Panc1 (cell line): ENCODE measurements around the gene FIP1L1. TPM values are rescaled to one million over a fixed set of nuclear protein-coding genes. Genes with fewer than 3 reads are reported as not detected.
"Not testable (repeated sequence)": the region's sequence is repeated elsewhere in the genome, so short reads cannot be mapped to it uniquely, and the experiment has no call there.

Experiments
- ATAC-seq: fragments of 200-7000 bp; cut with Tn5 transposase; 2 replicates; pipeline ENCODE4 v1.9.1; 2020; ENCODE audit warnings: mild to moderate bottlenecking, moderate library complexity
- Bru-seq: library from RNA; stranded (reverse); fragments of 400-500 nt; gene quantifications from one replicate; lab custom pipeline; 2021; lab: Mats Ljungman, UMichigan
- BruChase-seq, 2 experiments: library from RNA; stranded (reverse); fragments of 400-500 nt; gene quantifications; one replicate each; lab custom pipeline; 2021; lab: Mats Ljungman, UMichigan
- BruUV-seq: library from RNA; stranded (reverse); fragments of 400-500 nt; replicated peaks from 2 replicates; lab custom pipeline; 2021; lab: Mats Ljungman, UMichigan
- CTCF ChIA-PET: fragments of 300-600 bp; sonication (Branson Sonifier 250); formaldehyde crosslinking; loops from one replicate; lab custom pipeline; 2022; ENCODE audit warnings: antibody characterized with exemption; lab: Charles Lee
- POLR2A ChIA-PET: fragments of 300-600 bp; sonication (Branson Sonifier 250); formaldehyde crosslinking; loops from one replicate; lab custom pipeline; 2022; ENCODE audit warnings: antibody characterized with exemption; lab: Charles Lee
- DNase-seq: peaks from one replicate; pipeline ENCODE4 v3.0.0-alpha.2; 2010; ENCODE audit warnings: low read depth, low spot score
- H3K27ac ChIP-seq: 2 replicates; pipeline ENCODE4 v1.5.1; 2011; ENCODE audit warnings: mild to moderate bottlenecking, low read length, inconsistent platforms
- H3K27me3 ChIP-seq: fragments of 200-500 bp; sonication (Bioruptor generic); 2 replicates; pipeline ENCODE4 v1.6.0; 2014; ENCODE audit warnings: low read length, inconsistent platforms; ENCODE audit not compliant: control insufficient read depth, insufficient read depth
- H3K36me3 ChIP-seq: fragments of 200-500 bp; sonication (Bioruptor generic); 2 replicates; pipeline ENCODE4 v1.5.1; 2014; ENCODE audit warnings: inconsistent platforms, mild to moderate bottlenecking, low read length, moderate library complexity; ENCODE audit not compliant: control insufficient read depth, insufficient read depth
- H3K4me1 ChIP-seq: 2 replicates; pipeline ENCODE4 v1.5.1; 2011; ENCODE audit warnings: inconsistent platforms, mild to moderate bottlenecking, low read length, moderate library complexity; ENCODE audit not compliant: control insufficient read depth, insufficient read depth
- H3K4me3 ChIP-seq, 2 experiments: 2 replicates each; pipeline ENCODE4 v1.5.1; 2011 to 2012; ENCODE audit warnings: low read depth in 2 of 2, low read length in 2 of 2, mild to moderate bottlenecking in 2 of 2, inconsistent platforms in 1 of 2, moderate library complexity in 1 of 2
- H3K9me3 ChIP-seq: fragments of 200-500 bp; sonication (Bioruptor generic); 2 replicates; pipeline ENCODE4 v1.5.1; 2014; ENCODE audit warnings: low read depth, mild to moderate bottlenecking, inconsistent platforms, low read length, moderate library complexity; ENCODE audit not compliant: control insufficient read depth, insufficient read depth
- CTCF ChIP-seq: fragments of 450-650 bp; IDR thresholded peaks from 2 replicates; pipeline ENCODE4 v1.5.1; 2017; ENCODE audit warnings: mild to moderate bottlenecking
- POLR2AphosphoS5 ChIP-seq: IDR thresholded peaks from 2 replicates; pipeline ENCODE4 v1.6.1; 2012; ENCODE audit warnings: mild to moderate bottlenecking, low read depth, low read length, moderate library complexity
- TCF7L2 ChIP-seq: IDR thresholded peaks from 2 replicates; pipeline ENCODE4 v1.6.1; 2011; ENCODE audit warnings: mild to moderate bottlenecking, low read depth, low read length, inconsistent platforms
- in situ Hi-C: cut with HindIII; loops from 2 replicates; pipeline ENCODE4 v1.10.0; 2016; ENCODE audit warnings: low sequenced_read_pairs, low pct_unique_long_range_greater_than_20kb
- intact Hi-C: fragments of 100-400 bp; cut with micrococcal nuclease; formaldehyde crosslinking; loops from one replicate; pipeline ENCODE4 v1.10.0; 2022; ENCODE audit not compliant: unreplicated experiment
- long read RNA-seq: library from polyadenylated mRNA; unstranded; transcript quantifications from one replicate; pipeline ENCODE4 v2.0.0, GENCODE V29; 2021; ENCODE audit not compliant: unreplicated experiment
- polyA plus RNA-seq: library from polyadenylated mRNA; unstranded; fragments of >200 nt; gene quantifications from one replicate; pipeline ENCODE4 v1.2.1, GENCODE V29; 2012; ENCODE audit warnings: missing spikeins; ENCODE audit not compliant: insufficient read length
- total RNA-seq: library from RNA; stranded (reverse); gene quantifications from one replicate; pipeline ENCODE4 v1.2.1, GENCODE V29; 2021; ENCODE audit not compliant: unreplicated experiment

Gene FIP1L1
- total RNA-seq = 35.5 TPM
- 24.8 TPM for polyA plus RNA-seq
- percentile 94 among the genes with signal in this experiment for Bru-seq, nascent RNA
- BruChase-seq, experiment 1, labeled RNA remaining after a 2-hour chase = percentile 98 among the genes with signal in this experiment
- BruChase-seq, experiment 2, labeled RNA remaining after a 6-hour chase = percentile 97 among the genes with signal in this experiment
- long read RNA-seq, partial matches to known transcripts = 9 of 69 reads
- long read RNA-seq, other reads (novel, unspliced or antisense) = 49 of 69 reads

GRCh38 chr4:53377319-53378170 lies at the start of gene FIP1L1:
Gene FIP1L1, plus strand, starts transcription at chr4:53377641. Its CDS starts 198 bp downstream, at chr4:53377839.
- Histone ChIP-seq H3K4me1 (peaks cover 14% of the 10 kb centered on the region; the same call in 1 of the 2 replicates), H3K27me3 (no peaks in the 10 kb centered on the region), H3K27ac (peak within 1 kb of the TSS; percentile 82), H3K9me3 (no peaks in the 10 kb centered on the region), H3K4me3 (peak within 1 kb of the TSS; percentile 68 to 89), H3K36me3 (peaks cover 4% of the 10 kb centered on the region; the same call in 1 of the 2 replicates)
- ChIA-PET POLR2A (interaction anchor here (0.7 kb wide), 1 partner anchor 70 kb away, joined by 3 read pairs; no protein-coding TSS in a partner anchor), CTCF (no interaction called here)
- in situ Hi-C loops (no loop called here), intact Hi-C loops (no loop called here)
- ATAC-seq (peak; percentile 99), DNase-seq (peak; percentile 55)
- TF ChIP-seq TCF7L2 (peak; percentile 50), POLR2AphosphoS5 (peak; percentile 81), CTCF (no peak)
- BruUV-seq = TSS peak; percentile 77

DNA sequence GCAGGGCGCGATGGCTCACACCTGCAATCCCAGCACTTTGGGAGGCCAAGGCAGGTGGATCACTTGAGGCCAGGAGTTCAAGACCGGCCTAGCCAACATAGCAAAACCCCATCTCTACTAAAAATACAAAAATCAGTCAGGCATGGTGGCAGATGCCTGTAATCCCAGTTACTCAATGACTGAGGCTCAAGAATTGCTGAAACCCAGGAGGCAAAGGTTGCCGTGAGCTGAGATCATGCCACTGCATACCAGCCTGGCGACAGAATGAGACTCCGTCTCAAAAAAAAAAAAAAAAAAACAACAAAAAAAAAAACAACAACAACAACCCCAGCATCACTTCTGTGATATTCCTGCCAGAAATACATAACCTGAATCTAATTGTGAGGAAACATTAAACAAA lies 42.5 kb upstream of the FIP1L1 start:
- in situ Hi-C loops, H3K36me3 ChIP-seq, H3K9me3 ChIP-seq, H3K27me3 ChIP-seq, intact Hi-C loops, BruUV-seq, POLR2A ChIA-PET, ATAC-seq, DNase-seq, H3K4me1 ChIP-seq, H3K4me3 ChIP-seq, CTCF ChIA-PET, H3K27ac ChIP-seq: not testable (repeated sequence)

GRCh38 chr4:53340145-53340544 lies 37.3 kb upstream of the FIP1L1 start:
- H3K36me3 ChIP-seq, BruUV-seq, POLR2A ChIA-PET, H3K4me3 ChIP-seq, H3K9me3 ChIP-seq, in situ Hi-C loops, H3K27me3 ChIP-seq, H3K4me1 ChIP-seq, ATAC-seq, H3K27ac ChIP-seq, CTCF ChIA-PET, DNase-seq, intact Hi-C loops: not testable (repeated sequence)

GRCh38 chr4:53346392-53346791 lies 31.0 kb upstream of the FIP1L1 start:
- POLR2A ChIA-PET, in situ Hi-C loops, H3K4me1 ChIP-seq, intact Hi-C loops, BruUV-seq, ATAC-seq, H3K4me3 ChIP-seq, H3K27me3 ChIP-seq, H3K9me3 ChIP-seq, CTCF ChIA-PET, H3K27ac ChIP-seq, H3K36me3 ChIP-seq, DNase-seq: not testable (repeated sequence)
